ENCODE results near the gene KIAA2012. TPM values are rescaled to one million over a fixed set of nuclear protein-coding genes. Genes with fewer than 3 reads are reported as not detected.

Gene KIAA2012
- total and polyA plus RNA-seq, 4 donors, result under 0.01 to 0.61 (median 0.42) TPM

GRCh38 chr2:202122980-202123720 lies 50.1 kb downstream of the KIAA2012 start:
- peaks cover 0 to 4% (median 0%) of the 10 kb centered on the region in 4 donors for H3K4me1 ChIP-seq (ENCODE audit: control insufficient read depth in 4 of 4, insufficient read depth in 4 of 4, low read length in 3 of 4)
- 57% methylated on average over 19 of the region's 19 CpGs for WGBS
- TF ChIP-seq JUND (IDR thresholded peaks at IDR 0.05), result no peak
- TF ChIP-seq ATF3 (IDR thresholded peaks at IDR 0.05), result no peak
- TF ChIP-seq ZBTB33 (IDR thresholded peaks at IDR 0.05), result no peak
- no peak for TF ChIP-seq RAD21 (IDR thresholded peaks at IDR 0.05)
- TF ChIP-seq CTCF (IDR thresholded peaks at IDR 0.05; ENCODE audit: low read depth, low read length, missing input control), result no peak
- TF ChIP-seq EGR1 (IDR thresholded peaks at IDR 0.05; ENCODE audit: low read depth in 2 of 2), result no peak
- TF ChIP-seq FOXA1 (IDR thresholded peaks at IDR 0.05), result no peak
- no peak for TF ChIP-seq TAF1 (conservative IDR thresholded peaks at IDR 0.05)
- TF ChIP-seq YY1 (IDR thresholded peaks at IDR 0.05), result no peak
- H3K4me3 ChIP-seq (ENCODE audit: low read depth in 1 of 3, low read length in 3 of 3), result no peak overlapping the region
- H3K36me3 ChIP-seq (ENCODE audit: control insufficient read depth in 4 of 4, insufficient read depth in 3 of 4, low read depth in 1 of 4, low read length in 3 of 4), result no peaks in the 10 kb centered on the region
- H3K9ac ChIP-seq (ENCODE audit: low read depth in 1 of 2, low read length in 2 of 2), result no peak overlapping the region
- H3K27ac ChIP-seq (ENCODE audit: low read depth in 1 of 2, low read length in 2 of 2), result no peak overlapping the region
- no peaks in the 10 kb centered on the region for H3K27me3 ChIP-seq (ENCODE audit: control insufficient read depth in 4 of 4, insufficient read depth in 4 of 4, low read length in 3 of 4)
- peaks cover 0 to 3% (median 0%) of the 10 kb centered on the region in 4 donors for H3K9me3 ChIP-seq (ENCODE audit: control insufficient read depth in 4 of 4, low read length in 3 of 4)
- no peak for DNase-seq (ENCODE audit: low spot score)

GRCh38 chr2:202124286-202124685 lies 51.2 kb downstream of the KIAA2012 start:
- Histone ChIP-seq H3K9me3 (ENCODE audit: control insufficient read depth in 4 of 4, low read length in 3 of 4) (peaks cover 0 to 3% (median 0%) of the 10 kb centered on the region in 4 donors), H3K4me3 (ENCODE audit: low read depth in 1 of 3, low read length in 3 of 3) (no peak overlapping the region), H3K27ac (ENCODE audit: low read depth in 1 of 2, low read length in 2 of 2) (no peak overlapping the region), H3K4me1 (ENCODE audit: control insufficient read depth in 4 of 4, insufficient read depth in 4 of 4, low read length in 3 of 4) (peaks cover 0 to 4% (median under 1%) of the 10 kb centered on the region in 4 donors), H3K9ac (ENCODE audit: low read depth in 1 of 2, low read length in 2 of 2) (no peak overlapping the region), H3K36me3 (ENCODE audit: control insufficient read depth in 4 of 4, insufficient read depth in 3 of 4, low read depth in 1 of 4, low read length in 3 of 4) (no peaks in the 10 kb centered on the region), H3K27me3 (ENCODE audit: control insufficient read depth in 4 of 4, insufficient read depth in 4 of 4, low read length in 3 of 4) (no peaks in the 10 kb centered on the region)
- DNase-seq (ENCODE audit: low spot score), result no peak
- TF ChIP-seq YY1 (IDR thresholded peaks at IDR 0.05), result no peak
- TF ChIP-seq GABPA (IDR thresholded peaks at IDR 0.05 in 1 of 2, conservative IDR thresholded peaks at IDR 0.05 in 1 of 2), result no peak
- no peak for TF ChIP-seq RAD21 (IDR thresholded peaks at IDR 0.05)
- TF ChIP-seq ATF3 (IDR thresholded peaks at IDR 0.05), result no peak
- TF ChIP-seq FOXA1 (IDR thresholded peaks at IDR 0.05), result no peak
- TF ChIP-seq TAF1 (conservative IDR thresholded peaks at IDR 0.05), result no peak
- TF ChIP-seq EGR1 (IDR thresholded peaks at IDR 0.05; ENCODE audit: low read depth in 2 of 2), result no peak
- TF ChIP-seq REST (IDR thresholded peaks at IDR 0.05), result no peak
- TF ChIP-seq CTCF (IDR thresholded peaks at IDR 0.05; ENCODE audit: low read depth, low read length, missing input control), result no peak
- no peak for TF ChIP-seq NR2F2 (IDR thresholded peaks at IDR 0.05)
- TF ChIP-seq HNF4A (conservative IDR thresholded peaks at IDR 0.05), result no peak
- 76% methylated on average over 2 of the region's 2 CpGs for WGBS
